NCI-H1436 treated with DMSO at 0.1 percent for 48 hours (cell line): Measurements from ENCODE around the gene SYVN1.
"Not testable (repeated sequence)": the region's sequence is repeated elsewhere in the genome, so short reads cannot be mapped to it uniquely, and the experiment has no call there.

Experiments
- DNase-seq: peaks from one replicate; lab custom pipeline; 2025; lab: John Stamatoyannopoulos, UW

SYVN1 gene

GRCh38 chr11:65151331-65151899 is 17.1 kb upstream of the SYVN1 start:
- DNase-seq: no peak

GRCh38 chr11:65150509-65151299 is 16.4 kb upstream of the SYVN1 start:
- DNase-seq: peak; percentile 4

- DNase-seq: not testable (repeated sequence)
Measured at GRCh38 chr11:65150131-65150508, 15.8 kb upstream of the SYVN1 start.

GRCh38 chr11:65148657-65149056 is 14.3 kb upstream of the SYVN1 start:
- DNase-seq: no peak

- no peak for DNase-seq
Measured at GRCh38 chr11:65147352-65148075, 13.2 kb upstream of the SYVN1 start.

DNA sequence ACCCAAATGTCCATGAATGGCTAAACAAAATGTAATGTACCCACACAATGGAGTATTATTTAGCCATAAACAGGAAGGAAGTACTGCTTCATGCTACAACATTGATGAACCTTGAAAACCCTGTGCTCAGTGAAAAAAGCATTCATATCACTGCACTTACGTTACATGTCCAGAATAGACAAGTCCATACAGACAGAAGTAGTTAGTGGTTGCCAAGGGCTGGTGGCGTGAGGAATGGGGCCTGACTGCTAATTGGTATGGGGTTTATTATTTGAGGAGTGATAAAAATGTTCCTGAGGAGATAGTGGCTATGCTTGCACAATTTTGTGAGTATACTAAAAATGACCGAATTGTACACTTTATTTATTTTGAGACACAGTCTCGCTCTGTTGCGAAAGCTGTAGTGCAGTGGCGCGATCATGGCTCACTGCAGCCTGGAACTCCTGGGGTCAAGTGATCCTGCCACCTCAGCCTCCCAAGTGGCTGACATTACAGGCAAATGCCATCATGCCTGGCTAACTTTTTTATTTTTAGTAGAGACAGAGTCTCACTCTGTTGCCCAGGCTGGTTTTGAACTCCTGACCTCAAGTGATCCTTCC is 7.7 kb upstream of the SYVN1 start:
- no peak for DNase-seq

- DNase-seq: no peak
Measured at GRCh38 chr11:65136515-65137096, 2.3 kb upstream of the SYVN1 start.

DNA sequence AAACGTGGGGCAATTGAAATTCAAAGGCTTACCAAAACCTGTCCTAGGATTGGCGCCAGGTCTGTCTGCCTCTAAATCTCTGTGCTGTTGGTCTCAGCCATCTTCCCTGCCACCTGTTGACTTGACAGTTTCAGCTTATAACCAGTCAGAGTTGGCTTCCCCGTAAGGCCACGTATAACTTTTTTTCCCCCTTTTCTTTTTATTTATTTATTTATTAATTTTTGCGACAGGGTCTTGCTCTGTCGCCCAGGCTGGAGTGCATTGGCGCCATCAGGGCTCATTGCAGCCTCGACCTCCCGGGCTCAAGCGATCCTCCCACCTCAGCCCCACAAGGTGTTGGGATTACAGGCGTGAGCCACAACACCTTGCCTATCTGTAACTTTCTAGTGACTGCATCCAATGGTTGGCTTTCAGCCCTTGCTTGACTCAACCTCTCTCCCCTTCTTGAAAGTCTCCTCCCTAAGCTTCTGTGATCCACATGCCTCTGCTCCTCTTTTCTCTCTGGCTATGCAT is 1.4 kb upstream of the SYVN1 start:
- DNase-seq: no peak

DNA sequence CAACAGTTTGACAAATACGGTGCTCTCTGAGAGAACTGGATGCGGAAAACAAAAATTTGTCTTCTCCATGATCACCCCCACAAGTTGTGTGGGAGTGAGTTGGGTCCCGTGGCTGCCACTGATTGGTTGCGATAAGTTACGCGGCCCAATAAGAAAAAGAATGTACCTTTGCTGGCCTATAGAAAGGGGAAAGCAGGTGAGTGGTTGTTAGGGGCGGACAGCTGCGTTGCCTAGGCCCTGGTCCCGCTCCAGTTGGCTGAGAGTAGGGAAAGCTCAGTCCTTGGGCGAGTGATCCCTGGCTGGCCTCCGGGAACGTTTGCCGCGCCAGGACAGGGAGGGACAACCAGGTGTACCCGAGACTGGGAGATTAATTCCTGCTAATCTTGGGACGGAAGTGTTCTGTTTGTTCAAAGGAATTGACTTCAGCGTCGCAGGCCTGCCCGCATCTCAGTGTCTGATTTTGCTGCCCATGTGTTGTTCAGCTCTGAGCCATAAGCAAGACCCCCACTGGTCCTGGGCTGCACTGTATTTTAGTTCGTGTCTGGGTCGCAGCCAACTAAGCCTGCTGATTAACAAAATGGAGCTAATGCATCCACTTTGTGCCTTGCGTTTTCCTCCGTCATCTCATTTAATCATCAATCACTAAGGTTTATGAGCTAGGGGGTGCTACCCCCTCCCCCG is 773 bp upstream of the SYVN1 start:
- DNase-seq: peak; percentile 90

DNA sequence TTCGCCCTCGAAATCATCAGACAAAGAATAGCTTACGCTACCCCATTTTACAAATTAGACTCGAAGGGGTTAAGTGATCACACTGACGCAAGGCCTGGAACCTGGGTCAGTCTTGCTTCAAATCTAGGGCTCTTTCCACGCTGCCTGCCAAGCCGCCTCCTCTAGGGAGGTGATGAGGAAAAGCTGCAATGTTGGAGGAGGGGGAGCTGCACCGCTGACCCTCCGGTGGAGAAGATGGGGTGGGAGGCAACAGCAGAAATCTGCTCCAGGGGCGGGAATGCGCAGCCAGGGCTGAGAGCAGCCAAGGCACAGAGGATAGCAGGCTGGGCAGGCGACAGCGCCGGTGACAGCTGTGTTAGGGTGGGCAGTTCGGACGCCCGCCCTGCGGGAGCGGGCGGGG is 595 bp downstream of the SYVN1 start:
- no peak for DNase-seq

DNA sequence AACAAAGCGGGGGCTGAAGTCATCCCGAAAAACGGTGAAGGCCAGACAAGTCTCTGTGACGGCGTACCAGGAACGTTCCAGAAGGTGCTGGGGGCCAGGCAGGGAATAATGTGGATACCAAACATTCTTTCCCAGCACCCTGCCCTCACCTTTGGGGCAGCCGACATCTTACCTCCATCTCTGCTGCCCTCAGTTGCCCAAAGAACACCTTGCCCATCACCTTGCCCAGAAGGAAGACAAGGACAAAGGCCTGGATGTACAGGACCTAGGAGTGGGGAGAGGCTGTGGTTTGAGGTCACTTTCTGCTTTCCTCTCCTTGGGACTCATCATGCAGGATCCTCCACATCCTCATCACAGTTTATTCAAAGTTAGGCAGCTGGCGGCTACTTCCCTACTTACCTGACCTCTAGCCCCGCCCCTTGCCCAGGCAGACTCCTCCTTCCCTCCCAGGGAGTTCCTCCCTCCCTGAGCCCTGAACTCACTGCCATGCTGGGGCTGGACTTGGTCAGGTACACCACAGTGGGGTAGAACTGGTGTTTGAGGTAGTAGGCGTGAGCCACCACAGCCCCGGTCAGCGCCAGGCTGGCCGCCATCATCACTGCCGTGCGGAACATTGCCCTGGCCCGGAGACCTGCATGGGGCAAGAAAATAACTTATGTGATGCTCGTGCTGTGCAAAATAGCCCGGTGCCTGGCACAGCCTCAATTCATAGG is 1.2 kb downstream of the SYVN1 start:
- no peak for DNase-seq

DNA sequence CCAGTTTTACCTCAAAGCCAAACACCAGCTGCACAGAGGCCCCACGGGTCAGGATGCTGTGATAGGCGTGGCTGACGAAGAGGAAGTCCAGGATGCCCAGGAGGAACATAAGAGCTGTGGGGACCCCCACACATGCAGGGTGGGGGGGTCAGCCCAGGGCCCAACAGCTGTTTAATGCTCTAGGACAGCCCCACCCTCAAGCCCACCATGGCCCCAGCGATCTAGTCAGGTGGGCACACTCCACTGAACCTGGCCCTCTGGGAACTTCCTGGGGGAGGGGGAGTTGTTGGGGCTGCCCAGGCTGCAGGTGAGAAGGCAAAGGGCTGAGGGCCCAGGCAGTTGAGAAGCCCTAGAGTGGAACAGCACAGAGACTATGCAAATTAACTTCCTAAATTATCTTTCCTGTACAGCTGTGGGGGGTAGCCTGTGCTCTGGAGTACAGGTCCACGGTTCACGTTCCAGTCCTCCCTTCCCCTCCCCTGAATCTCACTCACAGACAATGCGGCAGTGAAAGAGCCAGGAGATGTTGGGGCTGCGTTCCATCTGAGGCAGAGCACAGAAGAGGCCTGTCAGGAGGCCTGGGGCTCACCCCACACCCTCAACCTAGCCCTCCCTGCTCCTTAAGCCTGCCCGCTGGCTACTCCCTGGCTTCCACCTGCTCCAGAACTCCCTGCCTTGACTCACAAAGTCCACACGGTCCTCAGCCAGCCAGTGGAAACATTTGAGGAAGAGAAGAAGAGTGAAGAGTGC is 1.9 kb downstream of the SYVN1 start:
- no peak for DNase-seq

DNA sequence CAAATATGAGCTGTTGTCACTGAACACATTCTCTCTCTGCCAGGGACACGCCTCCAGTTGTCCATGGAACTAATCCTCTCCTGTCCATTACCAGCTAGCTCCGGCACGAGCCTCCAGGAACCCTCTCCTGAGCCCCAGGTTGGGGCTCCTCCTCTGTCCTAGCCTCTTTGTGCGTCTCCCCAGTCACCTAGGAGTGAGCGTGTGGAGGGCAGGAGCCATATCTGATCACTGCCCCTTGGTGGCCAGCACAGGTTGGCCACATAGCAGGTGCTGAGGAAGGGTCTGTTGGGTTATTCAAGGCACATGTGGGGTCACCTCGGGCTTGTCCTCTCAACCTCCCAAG is 2.5 kb downstream of the SYVN1 start:
- no peak for DNase-seq

DNA sequence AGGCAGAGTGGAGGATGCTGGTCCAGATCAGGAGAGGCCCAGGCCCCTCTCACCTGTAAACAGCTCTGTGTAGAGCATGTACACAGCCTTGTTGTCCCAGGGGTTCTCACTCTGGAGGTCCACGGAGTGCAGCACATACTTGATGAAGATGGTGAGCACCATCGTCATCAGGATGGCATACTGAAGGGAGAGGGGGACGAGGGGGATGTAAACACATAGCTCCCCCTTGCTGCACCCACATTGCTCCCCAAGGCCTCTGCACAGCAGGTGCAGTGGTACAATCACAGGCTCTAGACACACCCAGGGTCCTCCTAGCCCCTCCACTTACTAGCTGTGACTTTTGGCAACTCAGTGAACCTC is 2.9 kb downstream of the SYVN1 start:
- DNase-seq: no peak

DNA sequence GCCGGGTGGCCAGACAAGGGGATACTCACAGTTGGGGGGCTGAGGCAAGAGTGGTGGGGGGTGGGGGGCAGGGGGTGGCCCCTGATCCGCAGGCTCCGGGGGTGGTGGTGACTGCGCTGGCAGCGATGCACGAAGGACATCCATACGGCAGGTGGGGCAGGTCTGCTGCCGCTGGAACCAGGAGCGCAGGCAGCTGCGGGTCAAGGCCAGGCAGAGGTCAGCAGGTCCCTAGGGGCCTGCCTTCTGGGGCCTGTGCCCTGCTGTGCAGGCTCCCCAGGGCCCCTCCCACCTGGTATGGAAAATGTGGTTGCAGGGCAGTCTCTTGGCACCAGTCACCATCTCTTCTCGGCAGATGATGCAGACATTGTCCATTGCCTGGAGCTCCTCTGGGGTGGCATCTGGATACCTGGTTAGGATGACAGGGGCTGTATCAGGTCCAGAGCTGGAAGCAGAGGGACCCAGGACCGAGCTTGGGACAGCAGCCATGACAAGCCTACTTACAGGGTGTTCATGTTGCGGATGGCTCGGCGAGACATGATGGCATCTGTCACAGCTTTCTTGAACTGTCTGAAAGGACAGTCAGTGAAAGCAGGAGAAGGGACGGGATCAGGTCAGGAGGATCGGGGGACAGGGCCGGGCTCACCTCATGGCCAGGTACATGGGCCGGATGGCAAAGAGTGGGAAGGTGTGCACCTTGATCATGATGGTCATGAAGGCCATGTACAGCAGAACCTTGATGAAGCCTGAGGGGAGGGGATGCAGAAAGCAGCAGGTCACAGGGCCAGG is 3.5 kb downstream of the SYVN1 start:
- no peak for DNase-seq

DNA sequence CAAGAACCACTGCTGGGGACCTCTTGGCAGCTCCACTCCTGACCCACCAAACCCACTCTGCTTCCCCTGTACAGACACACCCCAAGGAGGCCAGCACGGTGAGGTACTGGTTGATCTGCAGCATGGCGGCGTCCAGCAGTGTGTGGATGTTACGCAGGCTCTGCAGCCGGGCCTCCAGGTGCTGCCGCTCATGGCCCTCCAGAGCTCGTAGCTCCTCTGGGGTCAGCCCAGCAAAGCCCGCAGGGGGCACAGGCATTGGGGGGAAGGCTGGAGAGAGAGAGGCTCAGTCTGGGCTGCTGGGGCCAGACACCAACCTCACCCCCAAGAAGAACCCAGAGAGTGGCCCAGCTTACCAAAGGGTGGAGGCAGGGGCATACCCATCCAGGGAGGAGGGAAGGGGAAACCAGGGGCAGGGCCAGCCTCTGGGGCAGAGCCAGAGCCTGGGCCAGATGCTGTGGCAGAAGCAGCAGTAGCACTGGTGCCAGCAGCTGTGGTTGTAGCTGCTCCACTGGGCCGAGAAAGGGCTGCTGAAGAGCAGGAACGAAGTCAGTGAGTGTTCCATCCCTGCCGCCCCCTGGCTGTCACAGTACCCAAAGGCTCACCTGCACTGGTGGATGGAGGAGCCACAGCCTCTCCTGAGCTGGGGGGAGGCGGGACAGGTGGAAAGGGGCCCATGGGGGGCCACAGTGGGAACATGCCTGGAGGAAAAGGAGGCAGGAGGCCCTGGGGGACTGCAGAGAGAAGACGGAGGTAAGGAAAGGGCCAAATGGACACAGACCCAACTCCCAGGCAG is 4.5 kb downstream of the SYVN1 start:
- DNase-seq: no peak

GRCh38 chr11:65128182-65129145 is 5.9 kb downstream of the SYVN1 start:
- no peak for DNase-seq
